ENCODE data around the gene PXMP2. TPM values are rescaled to one million over a fixed set of nuclear protein-coding genes. Genes with fewer than 3 reads are reported as not detected.

Gene PXMP2
- total RNA-seq, 1 experiment from 2014 or later = 39.9 TPM

GRCh38 chr12:132651444-132652100, 35.8 kb upstream of the PXMP2 start:
- H3K27me3 Mint-ChIP-seq (ENCODE audit: insufficient read depth, unreplicated experiment) = no peaks in the 10 kb centered on the region
- BruUV-seq (replicated peaks) = no TSS peak
- intact Hi-C loops (cut with micrococcal nuclease; ENCODE audit: unreplicated experiment) = no loop called here
- CTCF ChIA-PET = no interaction called here
- no peaks in the 10 kb centered on the region for H3K4me1 ChIP-seq
- H3K4me1 Mint-ChIP-seq (ENCODE audit: low read depth, unreplicated experiment) = no peaks in the 10 kb centered on the region
- TF ChIP-seq CTCF (IDR thresholded peaks at IDR 0.05; ENCODE audit: insufficient read depth in 1 of 2, low read depth in 1 of 2, low read length in 1 of 2, severe bottlenecking in 1 of 2, unreplicated experiment in 1 of 2) = no peak
- no peak overlapping the region for H3K4me3 ChIP-seq (ENCODE audit: low read depth, low read length)
- POLR2A ChIA-PET = no interaction called here
- H3K9me3 ChIP-seq = no peaks in the 10 kb centered on the region
- H3K36me3 Mint-ChIP-seq (ENCODE audit: insufficient read depth, unreplicated experiment) = peaks cover 93% of the 10 kb centered on the region
- peaks cover 4% of the 10 kb centered on the region for H3K36me3 ChIP-seq (ENCODE audit: control insufficient read depth, insufficient read depth, low read length)
- H3K9me3 Mint-ChIP-seq (ENCODE audit: unreplicated experiment) = no peaks in the 10 kb centered on the region
- H3K27ac Mint-ChIP-seq (ENCODE audit: unreplicated experiment) = no peak overlapping the region
- no peaks in the 10 kb centered on the region for H3K27me3 ChIP-seq (replicated peaks; ENCODE audit: control insufficient read depth, insufficient read depth, low read length)
- H3K4me3 Mint-ChIP-seq (ENCODE audit: unreplicated experiment) = no peak overlapping the region
- DNase-seq = no peak

GRCh38 chr12:132653567-132654290, 33.7 kb upstream of the PXMP2 start:
- H3K27me3 Mint-ChIP-seq (ENCODE audit: insufficient read depth, unreplicated experiment) = no peaks in the 10 kb centered on the region
- H3K4me3 ChIP-seq (ENCODE audit: low read depth, low read length) = no peak overlapping the region
- ChIA-PET POLR2A (no interaction called here), CTCF (no interaction called here)
- no TSS peak for BruUV-seq (replicated peaks)
- no peaks in the 10 kb centered on the region for H3K9me3 ChIP-seq
- TF ChIP-seq CTCF (IDR thresholded peaks at IDR 0.05; ENCODE audit: insufficient read depth in 1 of 2, low read depth in 1 of 2, low read length in 1 of 2, severe bottlenecking in 1 of 2, unreplicated experiment in 1 of 2) = no peak
- peaks cover 4% of the 10 kb centered on the region for H3K36me3 ChIP-seq (ENCODE audit: control insufficient read depth, insufficient read depth, low read length)
- H3K4me3 Mint-ChIP-seq (ENCODE audit: unreplicated experiment) = no peak overlapping the region
- no peak for DNase-seq
- H3K27ac Mint-ChIP-seq (ENCODE audit: unreplicated experiment) = no peak overlapping the region
- intact Hi-C loops (cut with micrococcal nuclease; ENCODE audit: unreplicated experiment) = no loop called here
- H3K9me3 Mint-ChIP-seq (ENCODE audit: unreplicated experiment) = no peaks in the 10 kb centered on the region
- no peaks in the 10 kb centered on the region for H3K4me1 Mint-ChIP-seq (ENCODE audit: low read depth, unreplicated experiment)
- no peaks in the 10 kb centered on the region for H3K4me1 ChIP-seq
- H3K36me3 Mint-ChIP-seq (ENCODE audit: insufficient read depth, unreplicated experiment) = peaks cover 95% of the 10 kb centered on the region
- H3K27me3 ChIP-seq (replicated peaks; ENCODE audit: control insufficient read depth, insufficient read depth, low read length) = no peaks in the 10 kb centered on the region

- POLR2A ChIA-PET = no interaction called here
- CTCF ChIA-PET = no interaction called here
These were observed 30.2 kb upstream of the PXMP2 start for GRCh38 chr12:132657004-132657727.

More at GRCh38 chr12:132657004-132657727, 30.2 kb upstream of the PXMP2 start:
- no peaks in the 10 kb centered on the region for H3K27me3 ChIP-seq (replicated peaks; ENCODE audit: control insufficient read depth, insufficient read depth, low read length)
- H3K36me3 ChIP-seq (ENCODE audit: control insufficient read depth, insufficient read depth, low read length) = peaks cover 4% of the 10 kb centered on the region
- no peaks in the 10 kb centered on the region for H3K9me3 ChIP-seq
- TF ChIP-seq CTCF (IDR thresholded peaks at IDR 0.05; ENCODE audit: insufficient read depth in 1 of 2, low read depth in 1 of 2, low read length in 1 of 2, severe bottlenecking in 1 of 2, unreplicated experiment in 1 of 2) = peak in 1 of 2 experiments; percentile 13
- Mint-ChIP-seq H3K27ac (ENCODE audit: unreplicated experiment) (no peak overlapping the region), H3K4me3 (ENCODE audit: unreplicated experiment) (no peak overlapping the region), H3K9me3 (ENCODE audit: unreplicated experiment) (no peaks in the 10 kb centered on the region), H3K27me3 (ENCODE audit: insufficient read depth, unreplicated experiment) (no peaks in the 10 kb centered on the region), H3K36me3 (ENCODE audit: insufficient read depth, unreplicated experiment) (peaks cover 89% of the 10 kb centered on the region), H3K4me1 (ENCODE audit: low read depth, unreplicated experiment) (no peaks in the 10 kb centered on the region)
- intact Hi-C loops (cut with micrococcal nuclease; ENCODE audit: unreplicated experiment) = no loop called here
- no TSS peak for BruUV-seq (replicated peaks)
- H3K4me1 ChIP-seq = no peaks in the 10 kb centered on the region
- H3K4me3 ChIP-seq (ENCODE audit: low read depth, low read length) = no peak overlapping the region
- DNase-seq = no peak
